ENCODE measurements around the gene RAD23A. TPM values are rescaled to one million over a fixed set of nuclear protein-coding genes. Genes with fewer than 3 reads are reported as not detected.
"Not testable (repeated sequence)": the region's sequence is repeated elsewhere in the genome, so short reads cannot be mapped to it uniquely, and the experiment has no call there.

RAD23A gene
- total RNA-seq, 2 experiments from 2014 or later, result 90.0 to 92.7 TPM

GRCh38 chr19:12948612-12949362, 3.1 kb downstream of the RAD23A start:
- ATAC-seq (ENCODE audit: poor library complexity) (no peak), DNase-seq (no peak)
- Mint-ChIP-seq H3K4me3 (peak overlapping the region; percentile 45), H3K9me3 (no peaks in the 10 kb centered on the region), H3K27me3 (peaks cover 4% of the 10 kb centered on the region), H3K36me3 (ENCODE audit: low read depth) (peaks cover 93% of the 10 kb centered on the region), H3K4me1 (ENCODE audit: low read depth) (peaks cover 29% of the 10 kb centered on the region), H3K27ac (peak overlapping the region; percentile 47)
- Histone ChIP-seq H3K4me1 (ENCODE audit: insufficient read depth, low read length) (peaks cover 41% of the 10 kb centered on the region), H3K4me3 (ENCODE audit: low read length) (no peak overlapping the region), H3K9me3 (ENCODE audit: control insufficient read depth in 1 of 2, insufficient read depth in 1 of 2, low read length in 2 of 2) (peaks cover 0 to under 1% of the 10 kb centered on the region in 2 experiments), H3K27ac (ENCODE audit: low read depth in 1 of 2, low read length in 2 of 2) (no peak overlapping the region), H3K36me3 (ENCODE audit: insufficient read depth, low read length) (peaks cover 69% of the 10 kb centered on the region), H3K27me3 (ENCODE audit: control insufficient read depth in 1 of 2, insufficient read depth in 2 of 2, low read length in 2 of 2) (no peaks in the 10 kb centered on the region)
- intact Hi-C loops (cut with DNase I, micrococcal nuclease), result no loop called here
- ChIA-PET CTCF (interaction anchor here (0.6 to 2.4 kb wide), 2 partner anchors 17 to 313 kb away, joined by 4 to 7 read pairs; no protein-coding TSS in a partner anchor), POLR2A (interaction anchor here (0.5 to 1.5 kb wide), 2 partner anchors 16 to 1519 kb away, joined by 3 to 5 read pairs; partner anchors contain the start of gene FARSA)
- TF ChIP-seq, protein P1, sequence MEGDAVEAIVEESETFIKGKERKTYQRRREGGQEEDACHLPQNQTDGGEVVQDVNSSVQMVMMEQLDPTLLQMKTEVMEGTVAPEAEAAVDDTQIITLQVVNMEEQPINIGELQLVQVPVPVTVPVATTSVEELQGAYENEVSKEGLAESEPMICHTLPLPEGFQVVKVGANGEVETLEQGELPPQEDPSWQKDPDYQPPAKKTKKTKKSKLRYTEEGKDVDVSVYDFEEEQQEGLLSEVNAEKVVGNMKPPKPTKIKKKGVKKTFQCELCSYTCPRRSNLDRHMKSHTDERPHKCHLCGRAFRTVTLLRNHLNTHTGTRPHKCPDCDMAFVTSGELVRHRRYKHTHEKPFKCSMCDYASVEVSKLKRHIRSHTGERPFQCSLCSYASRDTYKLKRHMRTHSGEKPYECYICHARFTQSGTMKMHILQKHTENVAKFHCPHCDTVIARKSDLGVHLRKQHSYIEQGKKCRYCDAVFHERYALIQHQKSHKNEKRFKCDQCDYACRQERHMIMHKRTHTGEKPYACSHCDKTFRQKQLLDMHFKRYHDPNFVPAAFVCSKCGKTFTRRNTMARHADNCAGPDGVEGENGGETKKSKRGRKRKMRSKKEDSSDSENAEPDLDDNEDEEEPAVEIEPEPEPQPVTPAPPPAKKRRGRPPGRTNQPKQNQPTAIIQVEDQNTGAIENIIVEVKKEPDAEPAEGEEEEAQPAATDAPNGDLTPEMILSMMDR (IDR thresholded peaks at IDR 0.05), result no peak

- H3K27ac ChIP-seq (ENCODE audit: low read depth in 1 of 2, low read length in 2 of 2), result no peak overlapping the region
- H3K4me3 Mint-ChIP-seq, result peak overlapping the region; percentile 61
- H3K4me1 ChIP-seq (ENCODE audit: insufficient read depth, low read length), result peaks cover 41% of the 10 kb centered on the region
- H3K4me1 Mint-ChIP-seq (ENCODE audit: low read depth), result peaks cover 31% of the 10 kb centered on the region
- H3K4me3 ChIP-seq (ENCODE audit: low read length), result no peak overlapping the region
- intact Hi-C loops (cut with DNase I, micrococcal nuclease), result no loop called here
- no peaks in the 10 kb centered on the region for H3K9me3 ChIP-seq (ENCODE audit: control insufficient read depth in 1 of 2, insufficient read depth in 1 of 2, low read length in 2 of 2)
- peaks cover 4% of the 10 kb centered on the region for H3K27me3 Mint-ChIP-seq
- H3K36me3 Mint-ChIP-seq (ENCODE audit: low read depth), result peaks cover 93% of the 10 kb centered on the region
- ATAC-seq (ENCODE audit: poor library complexity) (no peak), DNase-seq (no peak)
- H3K27ac Mint-ChIP-seq, result peak overlapping the region; percentile 36
- POLR2A ChIA-PET, result interaction anchor here (0.5 kb wide), 1 partner anchor 1518 kb away, joined by 3 read pairs; no protein-coding TSS in a partner anchor
- peaks cover 70% of the 10 kb centered on the region for H3K36me3 ChIP-seq (ENCODE audit: insufficient read depth, low read length)
- TF ChIP-seq, protein P1 (IDR thresholded peaks at IDR 0.05), result no peak
- CTCF ChIA-PET, result interaction anchor here (2.4 kb wide), 1 partner anchor 16 kb away, joined by 7 read pairs; no protein-coding TSS in a partner anchor
- H3K27me3 ChIP-seq (ENCODE audit: control insufficient read depth in 1 of 2, insufficient read depth in 2 of 2, low read length in 2 of 2), result no peaks in the 10 kb centered on the region
- no peaks in the 10 kb centered on the region for H3K9me3 Mint-ChIP-seq
Measured at GRCh38 chr19:12949363-12950283, 4.0 kb downstream of the RAD23A start.

GRCh38 chr19:12952050-12952449, 6.4 kb downstream of the RAD23A start:
- H3K27me3 Mint-ChIP-seq; H3K9me3 Mint-ChIP-seq; H3K27me3 ChIP-seq (ENCODE audit: control insufficient read depth in 1 of 2, insufficient read depth in 2 of 2, low read length in 2 of 2); intact Hi-C loops (cut with DNase I, micrococcal nuclease); H3K4me3 Mint-ChIP-seq; ATAC-seq (ENCODE audit: poor library complexity); H3K27ac ChIP-seq (ENCODE audit: low read depth in 1 of 2, low read length in 2 of 2); H3K9me3 ChIP-seq (ENCODE audit: control insufficient read depth in 1 of 2, insufficient read depth in 1 of 2, low read length in 2 of 2); H3K4me3 ChIP-seq (ENCODE audit: low read length); DNase-seq: not testable (repeated sequence)
- POLR2A ChIA-PET, result interaction anchor here (2.0 kb wide), 1 partner anchor 14 kb away, joined by 8 read pairs; the partner anchor contains the start of gene CALR
- Mint-ChIP-seq H3K27ac (peak overlapping the region; percentile 39), H3K4me1 (ENCODE audit: low read depth) (peaks cover 23% of the 10 kb centered on the region), H3K36me3 (ENCODE audit: low read depth) (peaks cover 79% of the 10 kb centered on the region)
- CTCF ChIA-PET, result interaction anchor here (0.6 to 5.5 kb wide), 2 partner anchors 13 to 24 kb away, joined by 4 to 30 read pairs; no protein-coding TSS in a partner anchor
- peaks cover 68% of the 10 kb centered on the region for H3K36me3 ChIP-seq (ENCODE audit: insufficient read depth, low read length)
- peaks cover 39% of the 10 kb centered on the region for H3K4me1 ChIP-seq (ENCODE audit: insufficient read depth, low read length)

Measured in CD4-positive, alpha-beta T cell (primary cell).